ENCODE results near the gene TNNC2.
"Not testable (repeated sequence)": the region's sequence is repeated elsewhere in the genome, so short reads cannot be mapped to it uniquely, and the experiment has no call there.

The TNNC2 gene

DNA sequence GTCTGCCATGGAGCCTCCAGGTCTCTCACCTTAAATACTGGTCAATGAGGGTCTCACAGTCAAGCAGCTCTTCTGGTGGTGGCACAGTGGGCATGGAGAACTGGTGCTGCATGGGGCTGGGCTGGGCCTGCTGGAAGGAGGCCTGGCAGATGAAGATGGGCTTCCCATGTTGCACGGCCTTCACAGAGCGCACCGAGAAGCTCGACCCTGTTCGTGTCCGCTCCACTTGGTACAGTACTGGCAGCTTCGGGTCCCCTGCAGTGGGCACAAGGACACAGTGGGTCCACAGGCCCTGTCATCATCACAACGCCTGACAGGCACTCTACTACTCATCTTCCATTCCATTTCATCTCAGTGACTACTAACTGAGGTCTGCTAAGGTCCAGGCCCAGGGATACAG, 21.3 kb upstream of the TNNC2 start:
- DNase-seq (ENCODE audit: low spot score), result no peak

GRCh38 chr20:45845452-45845851, 18.3 kb upstream of the TNNC2 start:
- no peak for DNase-seq (ENCODE audit: low spot score)

DNA sequence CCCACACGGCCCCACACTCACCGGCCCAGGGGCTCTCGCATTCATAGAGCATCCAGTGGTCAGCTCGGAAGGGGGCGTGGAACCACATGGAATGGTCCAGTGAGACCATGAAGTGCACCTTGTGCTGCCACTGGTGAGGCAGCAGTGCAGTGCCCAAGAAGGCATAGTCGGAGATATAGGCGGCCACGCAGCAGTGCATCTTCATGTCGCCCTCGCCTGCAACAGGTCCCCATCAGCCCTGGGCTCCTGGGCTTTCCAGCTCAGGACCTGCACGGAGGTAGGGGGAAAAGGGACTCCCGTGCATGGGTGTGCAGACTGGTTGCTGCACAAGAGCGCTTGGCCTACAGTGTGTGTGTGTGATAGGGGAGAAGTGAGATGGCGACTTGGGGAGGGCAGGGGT, 16.4 kb upstream of the TNNC2 start:
- no peak for DNase-seq (ENCODE audit: low spot score)

DNA sequence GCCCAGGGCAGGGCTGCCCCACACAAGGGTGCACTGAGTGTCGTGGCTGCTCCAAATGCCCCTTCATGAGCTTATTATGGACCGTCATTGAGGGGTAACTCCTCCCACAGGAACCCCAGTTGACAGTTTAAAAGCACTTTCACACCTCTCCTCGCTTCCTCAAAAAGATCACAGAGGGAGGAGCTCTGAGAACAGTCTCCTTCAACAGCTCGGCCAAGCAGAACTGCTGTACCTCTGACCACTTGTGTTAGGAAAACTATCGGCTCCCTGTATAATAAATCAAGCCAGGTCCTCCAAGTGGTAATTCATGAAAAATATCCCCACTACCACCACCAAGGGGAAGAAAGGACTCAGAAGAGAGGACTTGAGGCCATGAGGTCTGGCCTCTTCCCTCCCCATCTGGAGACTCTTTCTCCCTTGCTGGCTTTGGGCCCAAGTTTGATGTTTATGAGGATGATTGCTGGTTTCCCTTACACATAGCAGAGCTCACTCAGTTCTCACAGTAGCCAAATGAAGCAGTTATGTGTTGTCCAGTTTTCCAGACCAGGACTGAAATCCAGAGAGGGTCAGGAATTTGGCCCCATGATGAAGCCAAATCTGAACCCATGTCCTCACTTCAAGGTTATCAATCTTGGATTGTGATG, 15.2 kb upstream of the TNNC2 start:
- DNase-seq (ENCODE audit: low spot score), result no peak

GRCh38 chr20:45841407-45842129, 14.5 kb upstream of the TNNC2 start:
- no peak for DNase-seq (ENCODE audit: low spot score)

- no peak for DNase-seq (ENCODE audit: low spot score)
Measured at GRCh38 chr20:45840700-45841198, 13.6 kb upstream of the TNNC2 start.

DNA sequence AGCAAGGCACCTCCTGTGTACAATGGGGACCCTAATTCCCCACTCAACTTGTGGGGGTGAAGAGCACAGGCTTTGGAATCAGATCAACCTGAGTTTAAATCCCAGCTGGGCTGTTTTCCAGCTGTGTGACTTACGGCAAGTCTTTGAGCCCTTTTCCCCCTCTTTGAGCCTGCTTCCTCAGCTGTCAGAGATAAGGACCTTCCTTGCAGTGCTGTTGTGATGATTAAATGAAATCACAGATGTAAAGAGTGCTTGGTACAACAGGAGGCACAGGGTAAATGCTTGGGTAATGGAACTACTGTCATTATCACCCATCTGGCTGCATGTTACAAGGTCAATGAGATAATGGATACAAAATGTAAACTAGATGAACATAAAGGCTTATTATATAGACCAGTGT, 9.7 kb upstream of the TNNC2 start:
- no peak for DNase-seq (ENCODE audit: low spot score)

DNA sequence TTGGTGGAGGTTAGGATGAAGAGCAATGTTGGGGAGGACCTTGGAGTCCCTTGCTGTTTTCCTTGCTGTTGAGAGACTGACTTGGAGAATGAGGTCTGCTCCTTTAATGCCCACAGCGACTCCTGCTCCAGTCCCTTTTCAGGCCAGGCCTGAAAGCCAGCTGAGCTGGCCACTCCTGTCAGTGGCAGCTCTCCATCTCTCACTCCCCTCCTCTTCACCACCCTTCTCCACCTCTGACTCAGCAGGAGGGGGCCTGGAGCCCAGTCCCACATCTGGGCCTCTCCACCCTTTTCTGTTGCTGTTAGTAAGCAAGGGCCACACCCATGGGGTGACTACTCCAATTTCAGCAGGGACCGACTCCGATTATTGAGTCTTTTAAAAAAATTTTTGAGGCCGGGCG, 8.7 kb upstream of the TNNC2 start:
- no peak for DNase-seq (ENCODE audit: low spot score)

GRCh38 chr20:45835329-45835765, 8.2 kb upstream of the TNNC2 start:
- DNase-seq (ENCODE audit: low spot score), result no peak

- no peak for DNase-seq (ENCODE audit: low spot score)
Measured at GRCh38 chr20:45834797-45835161, 7.7 kb upstream of the TNNC2 start.

DNA sequence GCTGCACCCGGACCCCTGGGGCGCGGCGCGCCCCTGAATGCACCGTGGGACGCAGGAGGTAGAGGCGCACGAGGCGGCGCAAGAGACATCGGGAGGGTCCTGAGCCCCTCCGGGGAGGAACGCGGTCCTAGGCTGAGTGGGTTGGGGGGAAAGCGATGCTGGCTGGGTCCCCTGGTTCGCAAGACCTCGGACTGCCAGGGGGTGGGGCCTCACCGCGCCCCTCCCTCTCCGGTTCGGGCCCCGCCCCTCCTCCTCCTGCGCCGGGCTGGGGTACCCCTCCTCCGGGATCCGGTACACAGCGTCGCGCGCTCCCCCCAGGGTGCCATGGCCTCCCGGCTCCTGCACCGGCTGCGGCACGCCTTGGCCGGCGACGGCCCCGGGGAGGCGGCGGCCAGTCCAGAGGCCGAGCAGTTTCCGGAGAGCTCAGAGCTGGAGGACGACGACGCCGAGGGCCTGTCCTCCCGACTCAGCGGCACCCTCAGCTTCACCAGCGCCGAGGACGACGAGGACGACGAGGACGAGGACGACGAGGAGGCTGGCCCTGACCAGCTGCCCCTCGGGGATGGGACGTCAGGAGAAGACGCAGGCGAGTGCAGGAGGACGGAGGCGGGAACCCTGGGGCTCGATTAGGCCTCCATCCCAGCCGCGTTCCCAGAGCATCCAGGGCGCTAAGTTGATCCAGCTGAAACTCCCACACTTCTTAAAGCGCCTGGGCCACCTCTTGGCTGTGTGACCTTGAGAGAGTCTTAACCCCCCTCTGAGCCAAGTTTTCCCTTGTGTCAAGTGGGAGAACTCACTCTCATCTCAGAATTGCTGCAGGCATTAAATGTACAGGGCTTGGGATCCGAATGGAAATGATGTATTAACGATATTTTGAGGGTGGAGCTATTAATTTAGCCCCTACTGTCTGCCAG, 7.0 kb upstream of the TNNC2 start:
- peak; percentile 37 for DNase-seq (ENCODE audit: low spot score)

DNA sequence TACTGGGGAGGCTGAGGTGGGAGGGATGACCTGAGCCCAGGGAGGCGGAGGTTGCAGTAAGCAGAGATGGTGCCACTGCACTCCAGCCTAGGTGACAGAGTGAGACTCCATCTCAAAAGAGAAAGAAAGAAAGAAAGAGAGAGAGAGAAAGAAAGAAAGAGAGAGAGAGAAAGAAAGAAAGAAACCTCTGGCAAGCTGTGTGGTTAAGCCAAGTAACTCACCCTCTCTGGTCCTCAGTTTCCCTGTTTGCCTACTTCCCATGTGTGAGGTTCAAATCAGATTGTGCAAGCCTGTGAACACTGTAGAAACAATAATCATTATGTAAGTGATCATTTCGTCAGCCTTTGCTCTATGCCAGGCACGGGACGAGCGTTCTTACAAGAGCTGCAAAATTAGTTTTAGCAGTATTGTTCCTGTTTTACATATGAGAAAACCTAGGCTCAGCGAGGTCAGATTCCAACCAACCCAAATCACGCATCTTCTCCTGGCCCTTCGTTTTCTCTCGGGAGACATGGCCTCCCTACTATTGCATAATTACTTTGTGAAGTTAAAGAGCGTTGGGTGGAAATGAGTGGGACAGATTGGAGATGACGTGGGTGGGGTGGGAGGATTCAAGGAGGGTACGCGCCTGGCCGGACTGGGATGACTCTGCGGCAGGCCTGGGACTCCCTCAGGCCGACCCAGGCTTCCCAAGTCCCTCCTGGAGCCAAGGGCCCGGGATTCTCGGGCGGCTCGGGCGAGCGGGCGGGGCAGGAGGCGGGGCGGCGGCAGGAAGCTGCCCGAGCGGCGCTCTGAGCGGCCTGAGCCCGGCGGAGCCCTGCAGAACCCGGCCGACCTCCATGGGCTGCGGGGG, 6.1 kb upstream of the TNNC2 start, which contains the start of gene SNX21:
Gene SNX21, plus strand, starts transcription at position 770 of the 853 bp plus-strand sequence. CDS start 121 bp downstream, outside the sequence.
- DNase-seq (ENCODE audit: low spot score), result peak; percentile 3

DNA sequence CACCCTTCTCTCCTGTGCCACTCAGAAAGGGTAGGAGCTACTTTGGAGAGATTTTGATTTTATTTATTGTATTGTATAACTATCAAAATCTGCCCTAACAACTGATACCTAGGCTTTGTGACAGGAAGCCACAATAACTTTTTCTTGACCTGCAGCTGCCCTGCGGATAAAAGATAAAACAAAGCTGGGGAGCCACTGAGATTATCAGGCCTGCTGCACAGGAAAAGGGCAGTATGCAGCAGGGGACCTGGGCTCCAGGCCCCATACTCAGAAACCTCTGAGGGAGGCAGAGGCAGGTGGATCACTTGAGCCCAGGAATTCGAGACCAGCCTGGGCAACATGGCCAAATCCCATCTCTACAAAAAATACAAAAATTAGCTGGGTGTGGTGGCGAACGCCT, 5.5 kb upstream of the TNNC2 start:
- no peak for DNase-seq (ENCODE audit: low spot score)

- not testable (repeated sequence) for DNase-seq (ENCODE audit: low spot score)
Measured at GRCh38 chr20:45829673-45830106, 2.6 kb upstream of the TNNC2 start.

GRCh38 chr20:45828589-45828988, 1.5 kb upstream of the TNNC2 start:
- no peak for DNase-seq (ENCODE audit: low spot score)

GRCh38 chr20:45827712-45828111, 600 bp upstream of the TNNC2 start:
- DNase-seq (ENCODE audit: low spot score), result no peak

GRCh38 chr20:45826381-45827019, 612 bp downstream of the TNNC2 start:
- DNase-seq (ENCODE audit: low spot score), result no peak

DNA sequence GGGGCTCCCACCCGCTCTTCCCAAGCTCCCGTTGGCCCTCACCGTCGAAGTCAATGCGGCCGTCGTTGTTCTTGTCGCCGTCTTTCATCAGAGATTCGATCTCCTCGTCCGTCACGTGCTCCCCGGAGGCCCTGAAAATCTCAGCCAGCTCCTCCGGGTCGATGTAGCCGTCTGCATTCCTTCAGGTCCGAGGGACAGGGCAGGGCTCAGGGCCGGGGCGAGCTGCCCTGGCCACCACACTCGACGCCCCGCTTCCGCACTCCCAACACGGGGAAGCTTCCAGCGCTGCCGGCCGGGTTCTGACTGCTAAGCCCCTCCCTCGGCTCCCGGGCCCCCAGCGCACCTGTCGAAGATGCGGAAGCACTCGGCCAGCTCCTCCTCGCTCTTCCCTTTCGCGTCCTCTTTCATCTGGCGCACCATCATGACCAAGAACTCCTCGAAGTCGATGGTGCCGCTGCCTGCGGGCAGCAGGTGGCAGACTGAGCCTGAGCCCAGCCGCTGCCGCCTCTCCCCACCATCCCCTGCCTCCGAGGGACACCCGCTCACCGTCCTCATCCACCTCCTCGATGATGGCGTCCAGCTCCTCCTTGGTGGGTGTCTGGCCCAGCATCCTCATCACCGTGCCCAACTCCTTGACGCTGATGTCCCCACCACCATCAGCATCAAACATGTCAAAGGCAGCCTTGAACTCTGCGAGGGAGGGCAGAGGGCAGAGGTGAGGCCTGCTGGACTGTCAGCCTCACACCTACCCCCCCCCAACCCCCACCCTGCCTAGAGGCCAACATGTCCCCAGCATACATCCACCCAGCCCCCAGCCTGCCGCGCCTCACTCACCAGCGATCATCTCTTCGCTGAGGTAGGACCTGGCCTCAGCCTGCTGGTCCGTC, 2.9 kb downstream of the TNNC2 start:
- peak; percentile 51 for DNase-seq (ENCODE audit: low spot score)

DNA sequence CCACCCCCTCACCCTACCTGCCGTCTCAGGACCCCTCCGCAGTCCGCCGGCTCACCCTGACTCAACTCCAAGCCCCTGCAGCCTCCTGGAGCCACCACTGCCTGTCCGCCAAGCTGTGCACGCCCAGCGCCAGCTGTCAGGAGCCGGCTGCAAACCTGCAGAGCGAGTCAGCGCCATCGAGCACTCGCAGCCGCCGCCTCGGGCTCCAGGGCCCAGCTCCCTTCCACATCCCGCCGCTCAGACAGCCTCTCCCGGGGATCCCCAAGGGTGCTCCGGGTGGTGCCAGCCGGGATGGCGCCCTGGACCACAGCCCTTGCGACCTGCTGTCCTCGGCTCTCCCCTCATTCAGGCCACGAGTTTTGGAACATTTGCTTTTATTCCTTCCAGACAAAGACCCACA, 4.3 kb downstream of the TNNC2 start:
- no peak for DNase-seq (ENCODE audit: low spot score)

DNA sequence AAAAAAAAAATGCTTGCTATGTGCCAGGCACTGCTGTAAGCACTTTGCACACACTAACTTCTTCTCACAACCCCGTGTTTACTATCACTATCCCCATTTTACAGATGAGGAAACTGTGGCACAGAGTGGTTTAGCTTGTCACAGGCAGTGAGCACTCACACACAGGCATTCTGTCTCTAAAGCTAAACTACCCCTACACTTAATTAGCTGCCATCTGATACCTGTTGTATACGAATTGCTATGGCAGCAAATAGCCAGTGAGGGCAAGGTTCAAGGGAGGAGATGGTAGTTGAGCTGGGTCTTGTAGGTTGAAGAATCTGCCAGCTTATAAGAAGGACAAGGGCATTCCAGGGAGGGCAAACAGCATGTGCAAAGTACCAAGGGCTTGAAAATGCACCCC, 5.2 kb downstream of the TNNC2 start:
- no peak for DNase-seq (ENCODE audit: low spot score)
